ENCODE results near the gene RPP25L. TPM values are rescaled to one million over a fixed set of nuclear protein-coding genes. Genes with fewer than 3 reads are reported as not detected.

Gene RPP25L
- total and polyA plus RNA-seq, 8 donors = 17.7 to 22.4 (median 20.6) TPM

DNA sequence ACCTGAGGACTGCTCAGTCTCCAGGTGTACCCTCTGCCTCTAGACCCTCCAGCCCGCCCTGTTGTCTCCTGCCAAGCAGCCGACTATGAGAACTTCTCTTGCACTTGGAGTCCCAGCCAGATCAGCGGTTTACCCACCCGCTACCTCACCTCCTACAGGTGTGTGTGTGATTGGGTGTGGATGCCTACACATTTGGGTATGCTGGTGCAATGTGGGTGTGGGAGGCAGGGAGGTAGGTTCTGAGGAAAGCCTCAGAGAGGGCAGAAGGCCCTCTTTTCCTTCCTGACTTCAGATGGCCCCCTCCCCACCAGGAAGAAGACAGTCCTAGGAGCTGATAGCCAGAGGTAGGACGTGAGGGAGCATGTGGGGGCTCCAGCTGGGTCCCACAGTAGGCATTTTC is 45.1 kb upstream of the RPP25L start:
- no peaks in the 10 kb centered on the region for H3K27me3 ChIP-seq
- H3K36me3 ChIP-seq = no peaks in the 10 kb centered on the region
- no peak for ATAC-seq
- no peak overlapping the region for H3K4me3 ChIP-seq
- H3K27ac ChIP-seq = no peak overlapping the region
- intact Hi-C loops (cut with DNase I) = no loop called here
- TF ChIP-seq, protein P1, sequence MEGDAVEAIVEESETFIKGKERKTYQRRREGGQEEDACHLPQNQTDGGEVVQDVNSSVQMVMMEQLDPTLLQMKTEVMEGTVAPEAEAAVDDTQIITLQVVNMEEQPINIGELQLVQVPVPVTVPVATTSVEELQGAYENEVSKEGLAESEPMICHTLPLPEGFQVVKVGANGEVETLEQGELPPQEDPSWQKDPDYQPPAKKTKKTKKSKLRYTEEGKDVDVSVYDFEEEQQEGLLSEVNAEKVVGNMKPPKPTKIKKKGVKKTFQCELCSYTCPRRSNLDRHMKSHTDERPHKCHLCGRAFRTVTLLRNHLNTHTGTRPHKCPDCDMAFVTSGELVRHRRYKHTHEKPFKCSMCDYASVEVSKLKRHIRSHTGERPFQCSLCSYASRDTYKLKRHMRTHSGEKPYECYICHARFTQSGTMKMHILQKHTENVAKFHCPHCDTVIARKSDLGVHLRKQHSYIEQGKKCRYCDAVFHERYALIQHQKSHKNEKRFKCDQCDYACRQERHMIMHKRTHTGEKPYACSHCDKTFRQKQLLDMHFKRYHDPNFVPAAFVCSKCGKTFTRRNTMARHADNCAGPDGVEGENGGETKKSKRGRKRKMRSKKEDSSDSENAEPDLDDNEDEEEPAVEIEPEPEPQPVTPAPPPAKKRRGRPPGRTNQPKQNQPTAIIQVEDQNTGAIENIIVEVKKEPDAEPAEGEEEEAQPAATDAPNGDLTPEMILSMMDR (IDR thresholded peaks at IDR 0.05) = no peak
- H3K4me1 ChIP-seq = peaks cover 21 to 26% of the 10 kb centered on the region in 2 donors
- H3K9me3 ChIP-seq = no peaks in the 10 kb centered on the region
- DNase-seq = no peak

DNA sequence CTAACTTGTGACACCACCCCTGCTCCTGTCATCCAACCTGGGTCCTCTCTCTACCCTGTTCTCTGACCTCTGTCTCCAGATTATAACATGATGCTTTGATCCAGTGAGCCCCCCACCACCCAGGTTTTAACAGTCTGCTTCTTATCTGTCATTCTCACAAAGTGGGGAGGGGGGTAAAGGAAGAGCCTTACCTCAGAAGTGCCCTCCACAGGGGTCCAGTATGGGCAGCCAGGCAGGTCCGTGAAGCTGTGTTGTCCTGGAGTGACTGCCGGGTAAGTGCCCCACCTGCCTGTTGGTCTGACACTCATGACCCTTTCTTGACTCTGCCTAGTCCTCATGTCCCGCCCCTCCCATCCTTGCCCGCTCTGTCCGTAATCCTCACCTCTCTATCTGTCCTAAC is 43.5 kb upstream of the RPP25L start:
- no peak overlapping the region for H3K27ac ChIP-seq
- intact Hi-C loops (cut with DNase I) = no loop called here
- DNase-seq (no peak), ATAC-seq (no peak)
- no peaks in the 10 kb centered on the region for H3K27me3 ChIP-seq
- H3K36me3 ChIP-seq = no peaks in the 10 kb centered on the region
- no peak overlapping the region for H3K4me3 ChIP-seq
- no peaks in the 10 kb centered on the region for H3K9me3 ChIP-seq
- H3K4me1 ChIP-seq = peaks cover 21 to 36% of the 10 kb centered on the region in 2 donors
- TF ChIP-seq, protein P1 (IDR thresholded peaks at IDR 0.05) = no peak

DNA sequence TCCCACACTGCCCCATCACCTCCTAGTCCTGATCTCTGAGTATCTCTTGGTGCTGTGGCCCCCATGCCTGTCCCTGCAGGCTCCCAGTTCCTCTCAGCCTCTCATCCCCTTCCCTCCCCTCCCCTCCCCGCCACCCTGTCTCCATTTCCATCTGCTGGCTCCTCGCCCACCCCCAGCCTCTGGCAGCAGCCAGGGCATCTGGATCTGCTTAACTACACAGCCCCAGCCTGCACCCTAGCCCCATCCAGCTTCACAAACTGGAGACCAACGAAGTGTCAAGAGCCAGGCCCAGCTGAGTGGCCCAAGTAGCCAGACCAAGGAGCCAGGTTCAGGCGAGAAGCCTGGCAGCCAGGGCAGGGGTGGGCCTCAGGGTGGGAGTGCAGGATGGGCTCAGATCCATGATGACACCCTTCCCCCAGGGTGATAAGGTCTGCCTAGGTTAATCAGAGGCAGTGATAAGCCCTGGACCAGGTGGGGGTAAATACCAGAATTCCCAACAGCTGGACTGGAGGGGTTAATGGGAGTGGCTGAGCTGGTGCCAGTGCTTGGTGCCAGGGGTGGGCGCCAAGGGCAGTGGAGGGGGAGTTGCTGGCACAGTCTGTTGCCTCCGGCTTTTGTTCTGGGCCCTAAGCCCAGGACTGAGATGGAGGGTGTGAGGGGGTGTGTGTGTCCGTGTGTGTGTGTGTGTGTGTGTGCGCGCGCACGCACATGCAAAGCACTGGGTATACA is 42.6 kb upstream of the RPP25L start:
- intact Hi-C loops (cut with DNase I) = no loop called here
- DNase-seq = peak in 2 of 4 donors; percentile 83 to 86
- no peaks in the 10 kb centered on the region for H3K27me3 ChIP-seq
- H3K27ac ChIP-seq = peak overlapping the region in 1 of 2 donors; percentile 33
- ATAC-seq = no peak
- H3K9me3 ChIP-seq = no peaks in the 10 kb centered on the region
- TF ChIP-seq, protein P1 (IDR thresholded peaks at IDR 0.05) = no peak
- no peak overlapping the region for H3K4me3 ChIP-seq
- peaks cover 21 to 36% of the 10 kb centered on the region in 2 donors for H3K4me1 ChIP-seq
- peaks cover 0 to 8% of the 10 kb centered on the region in 2 donors for H3K36me3 ChIP-seq

DNA sequence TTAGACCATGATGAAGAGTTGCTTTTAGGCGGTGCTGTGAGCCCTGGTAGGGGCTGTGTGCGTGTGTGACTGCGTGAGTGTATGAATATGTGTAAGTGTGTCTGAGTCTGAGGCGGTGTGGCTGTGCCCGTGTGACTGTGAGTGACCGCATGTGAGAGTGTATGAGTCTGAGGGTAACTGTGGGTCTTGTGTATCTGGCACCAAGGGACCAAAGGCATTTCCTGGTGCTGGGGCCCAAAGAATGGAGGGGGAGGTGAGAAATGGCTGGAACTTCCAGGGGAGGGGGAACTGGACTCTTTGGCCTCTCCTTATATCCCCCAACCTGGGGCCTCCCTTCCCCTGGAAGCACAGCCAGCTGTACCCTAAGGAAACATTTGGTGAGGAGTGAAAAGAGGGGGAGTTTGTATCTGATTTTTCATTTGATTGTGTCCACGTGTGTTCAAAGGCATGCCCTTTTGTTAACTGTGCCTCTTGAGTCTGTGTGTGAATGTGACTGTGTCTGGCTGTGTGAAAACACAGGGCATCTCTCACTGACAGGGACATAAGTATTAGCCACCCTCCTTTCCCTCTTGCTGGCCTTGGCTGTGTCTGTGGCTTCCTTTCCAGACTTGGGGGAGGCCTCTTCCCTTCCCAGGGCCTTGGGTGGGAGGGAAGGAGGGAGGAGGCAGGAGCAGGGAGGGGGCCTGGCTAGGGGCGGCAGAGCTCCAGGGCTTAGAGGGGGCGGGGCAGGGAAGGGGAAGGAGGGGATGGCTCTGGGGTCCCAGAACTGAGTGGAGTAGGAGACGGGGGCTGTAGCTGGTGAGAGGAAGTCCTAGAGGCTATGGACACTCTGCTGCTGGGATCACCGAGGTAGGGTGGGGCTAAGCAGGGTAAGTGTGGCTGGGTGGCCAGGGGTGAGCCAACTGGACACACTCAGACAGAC is 41.5 kb upstream of the RPP25L start:
- Histone ChIP-seq H3K9me3 (no peaks in the 10 kb centered on the region), H3K36me3 (peaks cover 0 to 19% of the 10 kb centered on the region in 2 donors), H3K4me3 (no peak overlapping the region), H3K27ac (peak overlapping the region; percentile 33 to 64), H3K27me3 (no peaks in the 10 kb centered on the region), H3K4me1 (peaks cover 21 to 36% of the 10 kb centered on the region in 2 donors)
- TF ChIP-seq, protein P1 (IDR thresholded peaks at IDR 0.05) = no peak
- peak in 2 of 4 donors; percentile 67 to 81 for DNase-seq
- ATAC-seq = no peak
- intact Hi-C loops (cut with DNase I) = no loop called here

DNA sequence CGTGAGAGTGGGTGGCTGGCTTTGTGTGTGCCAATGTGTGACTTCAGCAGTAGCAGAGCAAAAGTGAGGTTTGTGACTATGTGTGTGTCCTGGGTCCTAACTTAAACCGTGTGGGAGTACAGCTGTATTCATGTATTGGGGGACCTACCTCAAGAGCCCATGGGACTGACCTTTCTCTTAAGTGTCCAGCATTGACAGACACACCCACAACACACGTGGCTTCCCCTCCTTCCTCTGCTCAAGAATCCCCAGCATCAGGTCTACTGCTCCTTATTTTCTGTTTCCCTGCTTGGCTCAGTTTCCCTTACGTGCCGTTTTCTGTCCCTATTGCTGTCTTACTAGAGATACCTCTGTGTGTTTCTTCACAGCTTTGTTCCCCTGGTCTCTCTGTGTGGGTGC is 40.7 kb upstream of the RPP25L start:
- DNase-seq (no peak), ATAC-seq (no peak)
- no peaks in the 10 kb centered on the region for H3K27me3 ChIP-seq
- H3K4me3 ChIP-seq = peak overlapping the region; percentile 15 to 33
- peaks cover 24 to 43% of the 10 kb centered on the region in 2 donors for H3K4me1 ChIP-seq
- peaks cover 0 to 22% of the 10 kb centered on the region in 2 donors for H3K36me3 ChIP-seq
- H3K27ac ChIP-seq = peak overlapping the region; percentile 61 to 64
- TF ChIP-seq, protein P1 (IDR thresholded peaks at IDR 0.05) = no peak
- H3K9me3 ChIP-seq = no peaks in the 10 kb centered on the region
- intact Hi-C loops (cut with DNase I) = no loop called here
